HepG2 (cell line): ENCODE data around the gene ATP5MK. TPM values are rescaled to one million over a fixed set of nuclear protein-coding genes. Genes with fewer than 3 reads are reported as not detected.

ENCODE experiments used
- BHLHE40 ChIP-seq: IDR thresholded peaks from 2 replicates; pipeline ENCODE4 v1.6.1; 2011; ENCODE audit warnings: low read length, improper control_type of control experiment
- GLI4 ChIP-seq: sonication (generic); formaldehyde crosslinking; IDR thresholded peaks from 2 replicates; pipeline ENCODE4 v1.5.1; 2020; ENCODE audit warnings: missing genetic modification reagents, mild to moderate bottlenecking, moderate library complexity, borderline replicate concordance
- GRHL1 ChIP-seq: sonication (generic); formaldehyde crosslinking; conservative IDR thresholded peaks from 2 replicates; pipeline ENCODE4 v1.8.0; 2022; ENCODE audit warnings: missing genetic modification reagents
- ISX ChIP-seq: sonication (generic); formaldehyde crosslinking; conservative IDR thresholded peaks from 2 replicates; pipeline ENCODE4 v1.5.0; 2020; ENCODE audit warnings: missing genetic modification reagents
- PRMT3 ChIP-seq: sonication (generic); formaldehyde crosslinking; IDR thresholded peaks from 2 replicates; pipeline ENCODE4 v1.8.1; 2022; ENCODE audit warnings: low read depth, mild to moderate bottlenecking, moderate library complexity, missing genetic modification reagents, borderline replicate concordance
- TBP ChIP-seq: sonication (generic); formaldehyde crosslinking; IDR thresholded peaks from 2 replicates; pipeline ENCODE4 v1.5.0; 2020; ENCODE audit warnings: missing genetic modification reagents
- ZBTB37 ChIP-seq: sonication (generic); formaldehyde crosslinking; IDR thresholded peaks from 2 replicates; pipeline ENCODE4 v1.4.0; 2020; ENCODE audit warnings: mild to moderate bottlenecking, missing genetic modification reagents
- ZBTB42 ChIP-seq: sonication (generic); formaldehyde crosslinking; IDR thresholded peaks from 2 replicates; pipeline ENCODE4 v1.5.0; 2020; ENCODE audit warnings: mild to moderate bottlenecking, missing genetic modification reagents
- ZFP90 ChIP-seq: sonication (generic); formaldehyde crosslinking; IDR thresholded peaks from 2 replicates; pipeline ENCODE4 v1.8.0; 2022; ENCODE audit warnings: missing genetic modification reagents, mild to moderate bottlenecking, inconsistent platforms, borderline replicate concordance
- ZNF232 ChIP-seq: sonication (generic); formaldehyde crosslinking; IDR thresholded peaks from 2 replicates; pipeline ENCODE4 v1.4.0; 2020; ENCODE audit warnings: missing genetic modification reagents, borderline replicate concordance
- ZNF256 ChIP-seq: sonication (generic); formaldehyde crosslinking; conservative IDR thresholded peaks from 2 replicates; pipeline ENCODE4 v1.4.0; 2020; ENCODE audit warnings: missing genetic modification reagents
- ZNF276 ChIP-seq: sonication (generic); formaldehyde crosslinking; IDR thresholded peaks from 2 replicates; pipeline ENCODE4 v1.4.0; 2020; ENCODE audit warnings: mild to moderate bottlenecking, low read depth, missing genetic modification reagents
- ZNF367 ChIP-seq: sonication (generic); formaldehyde crosslinking; IDR thresholded peaks from 2 replicates; pipeline ENCODE4 v1.4.0; 2020; ENCODE audit warnings: missing genetic modification reagents, borderline replicate concordance
- ZNF496 ChIP-seq: sonication (generic); formaldehyde crosslinking; IDR thresholded peaks from 2 replicates; pipeline ENCODE4 v1.8.1; 2023; ENCODE audit warnings: mild to moderate bottlenecking, moderate library complexity, missing genetic modification reagents; ENCODE audit not compliant: insufficient replicate concordance
- ZNF556 ChIP-seq: sonication (generic); formaldehyde crosslinking; IDR thresholded peaks from 2 replicates; pipeline ENCODE4 v1.4.0; 2020; ENCODE audit warnings: mild to moderate bottlenecking, missing genetic modification reagents, borderline replicate concordance
- ZNF674 ChIP-seq: sonication (generic); formaldehyde crosslinking; IDR thresholded peaks from 2 replicates; pipeline ENCODE4 v1.5.0; 2020; ENCODE audit warnings: low read depth, mild to moderate bottlenecking, missing genetic modification reagents
- ZSCAN5A ChIP-seq: sonication (generic); formaldehyde crosslinking; IDR thresholded peaks from 2 replicates; pipeline ENCODE4 v1.8.0; 2022; ENCODE audit warnings: mild to moderate bottlenecking, missing genetic modification reagents, borderline replicate concordance
- ZUFSP ChIP-seq: sonication (generic); formaldehyde crosslinking; IDR thresholded peaks from 2 replicates; pipeline ENCODE4 v1.9.0; 2021; ENCODE audit warnings: missing genetic modification reagents, mild to moderate bottlenecking, borderline replicate concordance
- polyA plus RNA-seq, 8 experiments: library from polyadenylated mRNA; depleted of rRNA in 3 of 8; stranded (reverse) in 7 of 8; unstranded in 1 of 8; fragments of >200 nt; fragmentation: Illumina TruSeq in 4 of 8; extraction: Trizol in 4 of 8; gene quantifications; 2 replicates each; pipeline versions ENCODE4 v1.2.1 to v1.2.3, GENCODE V29; 2011 to 2016; ENCODE audit warnings: low read depth in 4 of 8, missing spikeins in 1 of 8, mixed read lengths in 1 of 8; ENCODE audit not compliant: insufficient read depth in 1 of 8
- total RNA-seq, 5 experiments: library from RNA; depleted of rRNA; stranded (reverse); fragments of >200 nt; fragmentation: Illumina TruSeq; extraction: Trizol; gene quantifications; 2 replicates each; pipeline ENCODE4 v1.2.3, GENCODE V29; 2016; ENCODE audit warnings: low read depth in 1 of 5

The ATP5MK gene
- total and polyA plus RNA-seq, 2 of the 13 experiments (the other 11 are each of a cell fraction or from before 2014, with no cell fraction given): 312 to 517 TPM

GRCh38 chr10:103350517-103351260 lies 45.6 kb downstream of the ATP5MK start, which contains the start of gene PCGF6 (continued):
- TF ChIP-seq ISX (CRISPR knock-in tag): no peak
- no peak for TF ChIP-seq ZNF496
- TF ChIP-seq GLI4 (CRISPR knock-in tag): no peak
- no peak for TF ChIP-seq TBP (CRISPR knock-in tag)
- TF ChIP-seq ZNF556 (CRISPR knock-in tag): no peak; the same call in 1 of the 2 replicates
- no peak for TF ChIP-seq ZSCAN5A (CRISPR knock-in tag)
- no peak for TF ChIP-seq ZNF276 (CRISPR knock-in tag)
- no peak for TF ChIP-seq ZBTB37 (CRISPR knock-in tag)
- no peak for TF ChIP-seq ZUFSP (CRISPR knock-in tag)
- no peak for TF ChIP-seq ZNF367 (CRISPR knock-in tag)
- no peak; the same call in 1 of the 2 replicates for TF ChIP-seq ZBTB42 (CRISPR knock-in tag)
- TF ChIP-seq ZNF232 (CRISPR knock-in tag): no peak
- no peak for TF ChIP-seq BHLHE40
- no peak for TF ChIP-seq GRHL1 (CRISPR knock-in tag)
- no peak for TF ChIP-seq ZNF674 (CRISPR knock-in tag)
- peak; percentile 57; the same call in 1 of the 2 replicates for TF ChIP-seq ZNF256 (CRISPR knock-in tag)
- TF ChIP-seq ZFP90 (CRISPR knock-in tag): no peak
- no peak for TF ChIP-seq PRMT3 (CRISPR knock-in tag)
